OCI-M1 (cell line): Measurements from ENCODE around the gene USP8.
A peak's percentile ranks its signal among the peaks of the same experiment; 100 is the strongest.
"Not testable (repeated sequence)": the region's sequence is repeated elsewhere in the genome, so short reads cannot be mapped to it uniquely, and the experiment has no call there.

Experiments used
- DNase-seq: peaks from one replicate; lab custom pipeline; 2025; lab: John Stamatoyannopoulos, UW

USP8 gene

GRCh38 chr15:50424066-50424890 is at the start of gene USP8:
Gene USP8 (plus strand): TSS chr15:50424405. CDS start chr15:50439074, 14,669 bp downstream.
- DNase-seq: peak; percentile 99

- no peak for DNase-seq
These were observed 46.1 kb upstream of the USP8 start for GRCh38 chr15:50377867-50378751.

- DNase-seq: no peak
These were observed 45.4 kb upstream of the USP8 start for GRCh38 chr15:50378776-50379175.

GRCh38 chr15:50379413-50379812 is 44.8 kb upstream of the USP8 start:
- DNase-seq: not testable (repeated sequence)

- DNase-seq: no peak
These were observed 44.1 kb upstream of the USP8 start for GRCh38 chr15:50380089-50380488.

GRCh38 chr15:50381438-50381837 is 42.8 kb upstream of the USP8 start:
- no peak for DNase-seq

- DNase-seq: peak; percentile 14
These were observed 41.8 kb upstream of the USP8 start for GRCh38 chr15:50382408-50382807.

- peak; percentile 34 for DNase-seq
These were observed 33.5 kb upstream of the USP8 start for GRCh38 chr15:50390554-50391264.

- DNase-seq: not testable (repeated sequence)
These were observed 32.6 kb upstream of the USP8 start for GRCh38 chr15:50391561-50391960.

GRCh38 chr15:50411870-50412269 is 12.3 kb upstream of the USP8 start:
- DNase-seq: no peak

- no peak for DNase-seq
These were observed 9.6 kb upstream of the USP8 start for GRCh38 chr15:50414624-50415023.

GRCh38 chr15:50415752-50416404 is 8.3 kb upstream of the USP8 start:
- peak; percentile 33 for DNase-seq

- DNase-seq: no peak
These were observed 7.3 kb upstream of the USP8 start for GRCh38 chr15:50416890-50417289.

- peak; percentile 60 for DNase-seq
These were observed 6.1 kb upstream of the USP8 start for GRCh38 chr15:50418041-50418583.

- no peak for DNase-seq
These were observed 1.0 kb downstream of the USP8 start for GRCh38 chr15:50425219-50425618.

GRCh38 chr15:50425678-50426246 is 1.6 kb downstream of the USP8 start:
- DNase-seq: not testable (repeated sequence)

- DNase-seq: no peak
These were observed 2.2 kb downstream of the USP8 start for GRCh38 chr15:50426428-50426827.

- no peak for DNase-seq
These were observed 7.0 kb downstream of the USP8 start for GRCh38 chr15:50431204-50431603.

GRCh38 chr15:50432230-50432629 is 8.0 kb downstream of the USP8 start:
- DNase-seq: no peak

GRCh38 chr15:50435772-50436171 is 11.6 kb downstream of the USP8 start:
- DNase-seq: no peak

- no peak for DNase-seq
These were observed 14.0 kb downstream of the USP8 start for GRCh38 chr15:50438251-50438650.
